ENCODE measurements around the gene UNC13B. TPM values are rescaled to one million over a fixed set of nuclear protein-coding genes. Genes with fewer than 3 reads are reported as not detected.
"Not testable (repeated sequence)": the region's sequence is repeated elsewhere in the genome, so short reads cannot be mapped to it uniquely, and the experiment has no call there.

UNC13B gene
- total RNA-seq, 1 experiment from 2014 or later: not detected

DNA sequence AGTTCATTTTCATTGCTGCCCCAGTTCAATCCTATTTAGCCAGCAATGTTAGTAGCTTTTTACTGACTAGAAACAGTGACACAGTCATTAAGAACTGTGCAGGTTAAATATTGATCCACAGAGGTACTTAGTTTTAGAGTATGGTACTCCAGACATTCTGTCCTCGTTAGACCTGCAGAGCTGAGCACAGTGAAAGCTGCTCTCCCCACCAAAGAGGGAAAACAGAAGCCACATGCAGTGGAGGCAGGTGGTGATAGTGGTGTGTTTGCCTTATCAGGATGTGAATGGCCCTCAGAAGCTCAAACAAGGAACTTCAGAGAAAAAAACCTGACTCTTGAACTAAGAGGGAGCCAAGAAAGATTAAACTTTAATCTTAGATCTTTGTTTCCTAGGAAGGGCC lies 75.5 kb downstream of the UNC13B start:
- no peaks in the 10 kb centered on the region for H4K20me1 ChIP-seq (ENCODE audit: insufficient read depth, low read depth, low read length)
- DNase-seq: no peak
- no peak overlapping the region for H3K27ac ChIP-seq (ENCODE audit: low read length)
- H3K27me3 ChIP-seq (ENCODE audit: low read length): no peaks in the 10 kb centered on the region; the same call in 1 of the 2 replicates
- H3K4me1 ChIP-seq (ENCODE audit: low read length): no peaks in the 10 kb centered on the region; the same call in 1 of the 2 replicates
- no peaks in the 10 kb centered on the region for H3K9me3 ChIP-seq (ENCODE audit: low read length)
- H2AFZ ChIP-seq (ENCODE audit: low read length): no peak overlapping the region
- no peak overlapping the region for H3K9ac ChIP-seq (ENCODE audit: low read length)
- 0 out of 2 replicates have a peak, but pooled peaks cover 3% of the 10 kb centered on the region for H3K9me2 ChIP-seq (replicated peaks; ENCODE audit: insufficient read depth, low read length)
- H3K36me3 ChIP-seq (ENCODE audit: insufficient read depth, low read length): no peaks in the 10 kb centered on the region
- H3K4me2 ChIP-seq (ENCODE audit: low read depth, low read length, poor library complexity, severe bottlenecking): no peak overlapping the region
- H3K79me2 ChIP-seq (ENCODE audit: low read length): no peaks in the 10 kb centered on the region
- no peak overlapping the region for H3K4me3 ChIP-seq (ENCODE audit: low read length)

DNA sequence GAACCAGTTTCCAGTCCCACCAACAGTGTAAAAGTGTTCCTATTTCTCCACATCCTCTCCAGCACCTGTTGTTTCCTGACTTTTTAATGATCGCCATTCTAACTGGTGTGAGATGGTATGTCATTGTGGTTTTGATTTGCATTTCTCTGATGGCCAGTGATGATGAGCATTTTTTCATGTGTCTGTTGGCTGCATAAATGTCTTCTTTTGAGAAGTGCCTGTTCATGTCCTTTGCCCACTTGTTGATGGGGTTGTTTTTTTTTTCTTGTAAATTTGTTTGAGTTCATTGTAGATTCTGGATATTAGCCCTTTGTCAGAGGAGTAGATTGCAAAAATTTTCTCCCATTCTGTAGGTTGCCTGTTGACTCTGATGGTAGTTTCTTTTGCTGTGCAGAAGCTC lies 84.1 kb downstream of the UNC13B start:
- not testable (repeated sequence) for H3K4me2 ChIP-seq (ENCODE audit: low read depth, low read length, poor library complexity, severe bottlenecking); H3K27ac ChIP-seq (ENCODE audit: low read length); H3K9me3 ChIP-seq (ENCODE audit: low read length); H3K9ac ChIP-seq (ENCODE audit: low read length); H3K4me3 ChIP-seq (ENCODE audit: low read length); H3K27me3 ChIP-seq (ENCODE audit: low read length); H3K79me2 ChIP-seq (ENCODE audit: low read length); H3K4me1 ChIP-seq (ENCODE audit: low read length); DNase-seq; H3K36me3 ChIP-seq (ENCODE audit: insufficient read depth, low read length); H4K20me1 ChIP-seq (ENCODE audit: insufficient read depth, low read depth, low read length); H2AFZ ChIP-seq (ENCODE audit: low read length); H3K9me2 ChIP-seq (replicated peaks; ENCODE audit: insufficient read depth, low read length)

DNA sequence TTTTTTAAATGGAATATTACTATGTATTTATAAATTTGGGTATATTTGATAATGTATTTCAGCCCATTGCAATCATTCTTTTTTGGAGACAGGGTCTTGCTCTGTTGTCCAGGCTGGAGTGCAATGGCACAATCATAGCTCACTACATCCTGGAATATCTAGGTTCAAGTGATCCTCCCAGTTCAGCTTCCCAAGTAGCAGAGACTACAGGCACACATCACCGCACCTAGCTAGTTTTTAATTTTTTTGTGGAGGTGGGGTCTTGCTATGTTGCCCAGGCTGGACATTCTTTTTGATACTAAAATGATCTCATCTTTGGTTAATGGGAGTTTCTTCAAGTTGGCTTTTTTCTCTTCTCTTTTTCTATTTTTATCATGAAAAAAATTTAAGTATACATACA lies 91.3 kb downstream of the UNC13B start:
- no peak for DNase-seq
- H3K9ac ChIP-seq (ENCODE audit: low read length): no peak overlapping the region
- no peaks in the 10 kb centered on the region for H3K36me3 ChIP-seq (ENCODE audit: insufficient read depth, low read length)
- H3K27ac ChIP-seq (ENCODE audit: low read length): no peak overlapping the region
- H3K4me2 ChIP-seq (ENCODE audit: low read depth, low read length, poor library complexity, severe bottlenecking): no peak overlapping the region
- no peaks in the 10 kb centered on the region for H3K4me1 ChIP-seq (ENCODE audit: low read length)
- no peaks in the 10 kb centered on the region for H4K20me1 ChIP-seq (ENCODE audit: insufficient read depth, low read depth, low read length)
- no peaks in the 10 kb centered on the region for H3K9me3 ChIP-seq (ENCODE audit: low read length)
- no peaks in the 10 kb centered on the region for H3K9me2 ChIP-seq (replicated peaks; ENCODE audit: insufficient read depth, low read length)
- H3K27me3 ChIP-seq (ENCODE audit: low read length): no peaks in the 10 kb centered on the region
- H3K4me3 ChIP-seq (ENCODE audit: low read length): no peak overlapping the region
- no peaks in the 10 kb centered on the region for H3K79me2 ChIP-seq (ENCODE audit: low read length)
- H2AFZ ChIP-seq (ENCODE audit: low read length): no peak overlapping the region

- Histone ChIP-seq H3K4me2 (ENCODE audit: low read depth, low read length, poor library complexity, severe bottlenecking) (no peak overlapping the region), H3K9me2 (replicated peaks; ENCODE audit: insufficient read depth, low read length) (no peaks in the 10 kb centered on the region), H3K9me3 (ENCODE audit: low read length) (no peaks in the 10 kb centered on the region), H3K9ac (ENCODE audit: low read length) (no peak overlapping the region), H3K27me3 (ENCODE audit: low read length) (no peaks in the 10 kb centered on the region), H4K20me1 (ENCODE audit: insufficient read depth, low read depth, low read length) (no peaks in the 10 kb centered on the region), H3K79me2 (ENCODE audit: low read length) (no peaks in the 10 kb centered on the region), H2AFZ (ENCODE audit: low read length) (no peak overlapping the region), H3K4me3 (ENCODE audit: low read length) (no peak overlapping the region), H3K27ac (ENCODE audit: low read length) (no peak overlapping the region), H3K4me1 (ENCODE audit: low read length) (no peaks in the 10 kb centered on the region), H3K36me3 (ENCODE audit: insufficient read depth, low read length) (no peaks in the 10 kb centered on the region)
- no peak for DNase-seq
Observed at GRCh38 chr9:35254237-35254636, 92.4 kb downstream of the UNC13B start.

DNA sequence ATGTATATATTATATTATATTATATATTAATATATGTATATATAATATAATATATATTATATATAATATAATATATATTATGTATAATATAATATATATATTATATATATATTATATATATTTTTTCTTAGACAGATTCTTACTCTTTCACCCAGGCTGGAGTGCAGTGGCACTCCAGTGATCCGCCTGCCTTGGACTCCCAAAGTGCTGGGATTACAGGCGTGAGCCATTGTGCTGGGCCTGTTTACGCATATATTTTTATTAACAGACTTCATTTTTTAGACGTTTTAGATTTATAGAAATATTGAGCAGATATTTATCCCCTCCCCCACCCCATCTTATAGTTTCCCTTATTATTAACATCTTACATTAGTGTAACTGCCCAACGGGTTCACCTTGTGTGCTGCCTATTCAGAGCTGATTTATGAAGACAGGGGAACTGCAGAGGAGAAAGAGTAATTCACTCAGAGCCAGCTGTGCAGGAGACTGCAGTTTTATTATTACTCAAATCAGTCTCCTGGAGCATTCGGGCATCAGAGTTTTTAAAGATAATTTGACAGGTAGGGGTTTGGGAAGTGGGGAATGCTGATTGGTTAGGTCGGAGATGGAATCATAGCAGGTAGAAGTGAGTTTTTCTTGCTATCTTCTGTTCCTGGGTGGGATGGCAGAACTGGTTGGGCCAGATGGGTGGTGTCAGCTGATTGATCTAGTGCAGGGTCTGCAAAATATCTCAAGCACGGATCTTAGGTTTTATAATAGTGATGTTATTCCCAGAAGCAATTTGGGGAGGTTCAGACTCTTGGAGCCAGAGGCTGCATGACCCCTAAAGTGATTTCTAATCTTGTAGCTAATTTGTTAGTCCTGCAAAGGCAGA lies 93.4 kb downstream of the UNC13B start:
- no peak overlapping the region for H3K9ac ChIP-seq (ENCODE audit: low read length)
- H3K36me3 ChIP-seq (ENCODE audit: insufficient read depth, low read length): no peaks in the 10 kb centered on the region
- H4K20me1 ChIP-seq (ENCODE audit: insufficient read depth, low read depth, low read length): no peaks in the 10 kb centered on the region
- H3K79me2 ChIP-seq (ENCODE audit: low read length): no peaks in the 10 kb centered on the region
- no peaks in the 10 kb centered on the region for H3K9me2 ChIP-seq (replicated peaks; ENCODE audit: insufficient read depth, low read length)
- no peak overlapping the region for H3K27ac ChIP-seq (ENCODE audit: low read length)
- no peak for DNase-seq
- no peak overlapping the region for H3K4me3 ChIP-seq (ENCODE audit: low read length)
- H2AFZ ChIP-seq (ENCODE audit: low read length): no peak overlapping the region
- H3K9me3 ChIP-seq (ENCODE audit: low read length): no peaks in the 10 kb centered on the region
- H3K4me1 ChIP-seq (ENCODE audit: low read length): no peaks in the 10 kb centered on the region
- no peaks in the 10 kb centered on the region for H3K27me3 ChIP-seq (ENCODE audit: low read length)
- no peak overlapping the region for H3K4me2 ChIP-seq (ENCODE audit: low read depth, low read length, poor library complexity, severe bottlenecking)

- Histone ChIP-seq H3K4me2 (ENCODE audit: low read depth, low read length, poor library complexity, severe bottlenecking) (no peak overlapping the region), H3K9me2 (replicated peaks; ENCODE audit: insufficient read depth, low read length) (no peaks in the 10 kb centered on the region), H3K9me3 (ENCODE audit: low read length) (no peaks in the 10 kb centered on the region), H3K79me2 (ENCODE audit: low read length) (no peaks in the 10 kb centered on the region), H4K20me1 (ENCODE audit: insufficient read depth, low read depth, low read length) (no peaks in the 10 kb centered on the region), H3K27me3 (ENCODE audit: low read length) (no peaks in the 10 kb centered on the region), H3K4me3 (ENCODE audit: low read length) (no peak overlapping the region), H3K4me1 (ENCODE audit: low read length) (no peaks in the 10 kb centered on the region), H3K36me3 (ENCODE audit: insufficient read depth, low read length) (no peaks in the 10 kb centered on the region), H3K27ac (ENCODE audit: low read length) (no peak overlapping the region), H3K9ac (ENCODE audit: low read length) (no peak overlapping the region), H2AFZ (ENCODE audit: low read length) (no peak overlapping the region)
- DNase-seq: no peak
Observed at GRCh38 chr9:35257986-35258659, 96.3 kb downstream of the UNC13B start.

DNA sequence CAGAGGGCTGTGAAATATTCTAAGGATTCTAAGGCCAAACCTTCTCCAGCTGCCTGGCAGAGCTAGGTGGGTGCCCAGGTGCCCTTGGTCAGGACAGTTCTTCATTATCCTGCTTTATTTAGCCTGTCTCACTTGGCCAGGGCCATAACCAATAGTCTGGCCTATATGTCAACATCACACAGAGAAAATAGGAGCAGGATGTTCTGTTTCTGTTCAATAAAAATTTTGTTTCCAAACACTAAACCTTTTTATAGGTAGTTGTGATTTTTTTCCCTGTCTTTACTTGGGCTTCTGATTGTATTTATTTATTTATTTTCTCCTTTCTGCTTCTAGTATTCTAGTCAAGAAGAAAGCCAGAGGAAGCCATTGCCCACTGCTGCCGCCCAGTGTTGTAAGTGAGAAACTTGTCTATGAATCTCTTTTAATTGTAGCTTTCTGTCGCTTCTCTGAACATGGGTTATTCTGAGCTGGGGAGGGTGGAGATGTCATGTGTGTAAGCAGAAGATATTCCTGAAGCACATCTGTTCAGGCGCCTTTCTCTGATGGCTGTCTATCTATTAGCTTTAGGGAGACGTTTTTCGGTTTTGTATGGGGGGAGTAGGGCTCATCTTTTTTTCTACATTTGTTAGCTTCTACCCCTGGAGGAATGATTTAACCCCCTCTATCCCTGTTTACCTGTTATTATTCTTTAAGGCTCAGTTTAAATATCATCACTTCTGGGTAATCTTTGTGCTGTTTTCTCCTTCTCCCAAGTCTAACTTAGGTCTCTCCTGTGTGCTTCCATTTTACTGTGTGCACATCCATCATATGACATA lies 97.1 kb downstream of the UNC13B start:
- Histone ChIP-seq H3K4me3 (ENCODE audit: low read length) (no peak overlapping the region), H2AFZ (ENCODE audit: low read length) (no peak overlapping the region), H3K9me3 (ENCODE audit: low read length) (no peaks in the 10 kb centered on the region), H3K4me2 (ENCODE audit: low read depth, low read length, poor library complexity, severe bottlenecking) (no peak overlapping the region), H3K9ac (ENCODE audit: low read length) (no peak overlapping the region), H3K27me3 (ENCODE audit: low read length) (no peaks in the 10 kb centered on the region), H3K36me3 (ENCODE audit: insufficient read depth, low read length) (no peaks in the 10 kb centered on the region), H3K27ac (ENCODE audit: low read length) (no peak overlapping the region), H3K9me2 (replicated peaks; ENCODE audit: insufficient read depth, low read length) (no peaks in the 10 kb centered on the region), H3K4me1 (ENCODE audit: low read length) (no peaks in the 10 kb centered on the region), H4K20me1 (ENCODE audit: insufficient read depth, low read depth, low read length) (no peaks in the 10 kb centered on the region), H3K79me2 (ENCODE audit: low read length) (no peaks in the 10 kb centered on the region)
- DNase-seq: peak; percentile 74

DNA sequence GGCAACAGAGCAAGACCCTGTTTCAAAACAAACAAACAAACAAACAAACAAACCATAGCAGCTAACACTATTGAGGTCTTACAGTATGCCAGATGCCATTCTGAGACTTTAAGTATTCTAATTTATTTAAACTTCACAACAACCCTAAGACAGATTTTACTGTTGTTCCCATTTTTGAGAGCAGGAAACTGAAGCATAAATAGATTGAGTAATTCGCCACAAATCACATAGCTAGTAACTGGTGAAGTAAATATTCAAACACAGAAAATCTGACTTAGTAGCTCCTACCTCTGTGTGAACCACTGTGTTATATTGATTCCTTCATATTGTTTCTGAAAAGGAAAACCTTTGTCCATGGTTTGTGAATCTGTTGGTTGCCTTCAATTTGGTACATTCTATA lies 98.4 kb downstream of the UNC13B start:
- Histone ChIP-seq H3K79me2 (ENCODE audit: low read length) (no peaks in the 10 kb centered on the region), H3K27me3 (ENCODE audit: low read length) (no peaks in the 10 kb centered on the region), H3K9me3 (ENCODE audit: low read length) (no peaks in the 10 kb centered on the region), H3K4me1 (ENCODE audit: low read length) (no peaks in the 10 kb centered on the region), H4K20me1 (ENCODE audit: insufficient read depth, low read depth, low read length) (no peaks in the 10 kb centered on the region), H3K9ac (ENCODE audit: low read length) (no peak overlapping the region), H3K9me2 (replicated peaks; ENCODE audit: insufficient read depth, low read length) (no peaks in the 10 kb centered on the region), H2AFZ (ENCODE audit: low read length) (no peak overlapping the region), H3K27ac (ENCODE audit: low read length) (no peak overlapping the region), H3K4me3 (ENCODE audit: low read length) (no peak overlapping the region), H3K4me2 (ENCODE audit: low read depth, low read length, poor library complexity, severe bottlenecking) (no peak overlapping the region), H3K36me3 (ENCODE audit: insufficient read depth, low read length) (no peaks in the 10 kb centered on the region)
- no peak for DNase-seq

All from Karpas-422 (cell line).